HG03196 (cell line): ENCODE data around the gene ETV3L.
"Not testable (repeated sequence)": the region's sequence is repeated elsewhere in the genome, so short reads cannot be mapped to it uniquely, and the experiment has no call there.

ENCODE experiments used
- ATAC-seq: cut with Tn5 transposase; IDR thresholded peaks from one replicate; pipeline ENCODE4 v1.9.1; 2021; ENCODE audit not compliant: unreplicated experiment

Gene ETV3L

GRCh38 chr1:157084720-157085119, 14.9 kb downstream of the ETV3L start:
- ATAC-seq = no peak

GRCh38 chr1:157081707-157082106, 17.9 kb downstream of the ETV3L start:
- no peak for ATAC-seq

- ATAC-seq = no peak
Observed at GRCh38 chr1:157080714-157081113, 18.9 kb downstream of the ETV3L start.

GRCh38 chr1:157077394-157077793, 22.2 kb downstream of the ETV3L start:
- no peak for ATAC-seq

GRCh38 chr1:157073944-157074685, 25.5 kb downstream of the ETV3L start:
- no peak for ATAC-seq

GRCh38 chr1:157069601-157070000, 30.0 kb downstream of the ETV3L start:
- no peak for ATAC-seq

- not testable (repeated sequence) for ATAC-seq
Observed at GRCh38 chr1:157059241-157059640, 40.4 kb downstream of the ETV3L start.

GRCh38 chr1:157056269-157056668, 43.3 kb downstream of the ETV3L start:
- no peak for ATAC-seq

- not testable (repeated sequence) for ATAC-seq
Observed at GRCh38 chr1:157055729-157056128, 43.9 kb downstream of the ETV3L start.

- ATAC-seq = no peak
Observed at GRCh38 chr1:157050836-157051235, 48.8 kb downstream of the ETV3L start.

- ATAC-seq = no peak
Observed at GRCh38 chr1:157047062-157047410, 52.6 kb downstream of the ETV3L start.

- peak; percentile 63 for ATAC-seq
Observed at GRCh38 chr1:157045250-157046218, 54.1 kb downstream of the ETV3L start, which contains the start of gene ARHGEF11. Gene ARHGEF11, minus strand, starts transcription at chr1:157045742. Its CDS starts 1,412 bp downstream, at chr1:157044330.

- ATAC-seq = no peak
Observed at GRCh38 chr1:157044326-157044725, 55.3 kb downstream of the ETV3L start.

- ATAC-seq = no peak
Observed at GRCh38 chr1:157043685-157044084, 55.9 kb downstream of the ETV3L start.

GRCh38 chr1:157042846-157043245, 56.8 kb downstream of the ETV3L start:
- no peak for ATAC-seq
